Bronchial epithelial cell (primary cell): ENCODE results near the gene BBS4. TPM values are rescaled to one million over a fixed set of nuclear protein-coding genes. Genes with fewer than 3 reads are reported as not detected.

ENCODE experiments used
- DNase-seq: peaks from one replicate; pipeline ENCODE4 v3.0.0-alpha.2; 2010; ENCODE audit warnings: low read depth
- FAIRE-seq: peaks from 2 replicates; lab custom pipeline; 2011; peaks lifted over from hg19 to GRCh38; lab: Jason Lieb, UNC
- H3K27me3 ChIP-seq: 2 replicates; pipeline ENCODE4 v1.5.1; 2011; ENCODE audit warnings: low read length; ENCODE audit not compliant: control insufficient read depth, insufficient read depth
- H3K36me3 ChIP-seq: 2 replicates; pipeline ENCODE4 v1.5.1; 2011; ENCODE audit warnings: low read length; ENCODE audit not compliant: control insufficient read depth, insufficient read depth
- H3K4me3 ChIP-seq: 2 replicates; pipeline ENCODE4 v1.5.1; 2011; ENCODE audit warnings: mild to moderate bottlenecking, low read depth, low read length, control low read depth
- CTCF ChIP-seq: IDR thresholded peaks from 2 replicates; pipeline ENCODE4 v1.5.1; 2011; ENCODE audit warnings: mild to moderate bottlenecking, moderate library complexity, low read length, control low read depth, inconsistent platforms; ENCODE audit not compliant: insufficient read depth, severe bottlenecking
- total RNA-seq: library from RNA; depleted of rRNA; stranded (reverse); fragments of >200 nt; gene quantifications from 2 replicates; pipeline ENCODE4 v1.2.1, GENCODE V29; 2014

BBS4 gene
- total RNA-seq, 1 donor from 2014 or later, result 7.1 TPM

- Histone ChIP-seq H3K27me3 (no peaks in the 10 kb centered on the region), H3K4me3 (no peak overlapping the region), H3K36me3 (no peaks in the 10 kb centered on the region)
- no peak for TF ChIP-seq CTCF
- no peak for FAIRE-seq
- DNase-seq, result no peak
Observed at GRCh38 chr15:72732086-72732485, 46.1 kb downstream of the BBS4 start.

DNA sequence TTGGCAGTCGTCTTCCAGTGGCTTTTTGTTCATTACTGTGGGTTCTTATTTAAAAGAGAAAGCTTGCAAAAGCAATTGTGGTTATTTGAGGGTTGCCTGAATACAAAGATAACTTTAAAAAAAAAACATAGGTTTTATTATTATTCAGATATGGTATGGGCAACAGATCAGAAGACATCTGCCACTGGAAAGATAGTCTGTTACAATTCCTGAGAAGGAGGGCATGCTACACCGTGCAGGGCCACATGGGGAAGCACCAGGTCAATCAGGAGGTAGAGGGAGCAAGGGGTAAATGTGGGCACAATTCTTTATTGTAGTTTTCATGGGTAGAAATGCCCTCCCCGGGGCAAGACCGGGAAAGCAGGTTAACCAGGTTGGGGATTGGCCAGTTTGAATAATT, 46.5 kb downstream of the BBS4 start:
- H3K4me3 ChIP-seq, result no peak overlapping the region
- FAIRE-seq (no peak), DNase-seq (no peak)
- no peaks in the 10 kb centered on the region for H3K36me3 ChIP-seq
- TF ChIP-seq CTCF, result no peak
- no peaks in the 10 kb centered on the region for H3K27me3 ChIP-seq

DNA sequence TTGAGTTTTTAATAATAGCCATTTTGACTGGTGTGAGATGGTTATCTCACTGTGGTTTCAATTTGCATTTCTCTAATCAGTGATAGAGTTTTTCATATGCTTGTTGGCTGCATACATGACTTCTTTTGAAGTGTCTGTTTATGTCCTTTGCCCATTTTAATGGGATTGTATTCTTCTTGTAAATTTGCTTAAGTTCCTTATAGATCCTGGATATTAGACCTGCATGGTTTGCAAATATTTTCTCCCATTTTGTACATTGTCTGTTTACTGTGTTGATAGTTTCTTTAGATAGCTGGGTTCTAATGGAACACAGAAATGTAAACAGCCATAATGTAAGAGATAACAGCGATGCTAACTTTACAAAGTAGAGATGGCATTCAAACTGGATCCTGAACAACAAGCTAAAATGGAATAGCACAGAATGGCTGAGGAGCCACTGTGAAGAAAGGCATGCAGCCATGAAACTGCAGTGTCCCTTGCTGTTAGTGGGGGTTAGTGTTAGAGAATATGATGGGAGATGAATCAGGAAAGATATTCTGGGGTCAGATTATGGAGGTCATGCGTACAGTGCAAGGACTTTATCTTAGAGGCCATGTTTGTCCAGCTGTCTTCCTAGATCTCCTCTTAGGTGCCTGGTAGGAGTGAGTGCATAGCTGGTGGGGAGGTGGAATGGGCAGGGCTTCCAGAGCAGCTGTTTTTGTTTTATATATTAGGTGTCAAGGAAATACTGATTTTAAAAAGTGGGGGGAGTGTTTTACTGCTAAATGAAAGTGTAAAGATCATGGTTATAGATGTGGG, 48.1 kb downstream of the BBS4 start:
- H3K4me3 ChIP-seq, result no peak overlapping the region
- no peaks in the 10 kb centered on the region for H3K27me3 ChIP-seq
- DNase-seq (no peak), FAIRE-seq (no peak)
- no peak for TF ChIP-seq CTCF
- H3K36me3 ChIP-seq, result no peaks in the 10 kb centered on the region

- Histone ChIP-seq H3K4me3 (no peak overlapping the region), H3K27me3 (no peaks in the 10 kb centered on the region), H3K36me3 (no peaks in the 10 kb centered on the region)
- FAIRE-seq (no peak), DNase-seq (no peak)
- no peak for TF ChIP-seq CTCF
Observed at GRCh38 chr15:72735111-72735510, 49.1 kb downstream of the BBS4 start.

GRCh38 chr15:72737061-72737460, 51.1 kb downstream of the BBS4 start:
- FAIRE-seq, result no peak
- peak; percentile 62 for DNase-seq
- Histone ChIP-seq H3K36me3 (no peaks in the 10 kb centered on the region), H3K4me3 (no peak overlapping the region), H3K27me3 (no peaks in the 10 kb centered on the region)
- TF ChIP-seq CTCF, result no peak

- H3K27me3 ChIP-seq, result no peaks in the 10 kb centered on the region
- H3K4me3 ChIP-seq, result no peak overlapping the region
- no peaks in the 10 kb centered on the region for H3K36me3 ChIP-seq
- FAIRE-seq (no peak), DNase-seq (peak; percentile 56)
- no peak for TF ChIP-seq CTCF
Observed at GRCh38 chr15:72737723-72738122, 51.7 kb downstream of the BBS4 start.
